HepG2 (cell line): ENCODE data around the gene PARP8. TPM values are rescaled to one million over a fixed set of nuclear protein-coding genes. Genes with fewer than 3 reads are reported as not detected.

Source experiments
- ATAC-seq: fragments of 200-7000 bp; cut with Tn5 transposase; 3 replicates; pipeline ENCODE4 v1.9.1; 2020; ENCODE audit warnings: mild to moderate bottlenecking, moderate library complexity
- BruUV-seq: library from RNA; stranded (reverse); fragments of 400-500 nt; replicated peaks from 2 replicates; lab custom pipeline; 2021; lab: Mats Ljungman, UMichigan
- CTCF ChIA-PET: fragments of 300-600 bp; formaldehyde crosslinking; extraction: SDS; loops from one replicate; lab custom pipeline; 2021; ENCODE audit warnings: low total read pairs, inconsistent platforms, low intra/inter-chr PET ratio; lab: Yijun Ruan, JAX
- POLR2A ChIA-PET: fragments of 350-600 bp; sonication (Branson Sonifier 250); formaldehyde crosslinking; loops from one replicate; lab custom pipeline; 2020; ENCODE audit warnings: antibody characterized with exemption, inconsistent platforms; lab: Yijun Ruan, JAX
- DNase-seq: peaks from one replicate; pipeline ENCODE4 v3.0.0-alpha.2; 2015; ENCODE audit warnings: low spot score
- FAIRE-seq: peaks from 3 replicates; lab custom pipeline; 2011; peaks lifted over from hg19 to GRCh38; lab: Jason Lieb, UNC
- H2AFZ ChIP-seq: one replicate; pipeline ENCODE4 v1.6.1; 2011; ENCODE audit warnings: low read length, inconsistent platforms
- H3K27ac ChIP-seq: fragments of 300-600 bp; 3 replicates; pipeline ENCODE4 v1.8.0; 2011; ENCODE audit warnings: mixed run types, mild to moderate bottlenecking, mixed read lengths, low read length, inconsistent platforms; ENCODE audit not compliant: insufficient read depth; ENCODE audit errors: extremely low read length
- H3K27me3 ChIP-seq, 2 experiments: fragments of 200-600 bp in 1 of 2; 2 replicates in 1 of 2; 3 replicates in 1 of 2; pipeline versions ENCODE4 v1.6.0 to v1.8.0; 2011; ENCODE audit warnings: low read length in 2 of 2, mild to moderate bottlenecking in 2 of 2, moderate library complexity in 2 of 2, inconsistent platforms in 1 of 2; ENCODE audit not compliant: insufficient read depth in 2 of 2, control insufficient read depth in 1 of 2
- H3K36me3 ChIP-seq, 2 experiments: fragments of 200-600 bp in 1 of 2; replicated peaks in 1 of 2; 2 replicates in 1 of 2; 3 replicates in 1 of 2; pipeline versions ENCODE4 v1.5.1 to v1.8.0; 2011; ENCODE audit warnings: low read length in 2 of 2, inconsistent platforms in 1 of 2; ENCODE audit not compliant: insufficient read depth in 2 of 2, control insufficient read depth in 1 of 2
- H3K4me1 ChIP-seq: 2 replicates; pipeline ENCODE4 v1.5.1; 2012; ENCODE audit warnings: low read length, inconsistent platforms; ENCODE audit not compliant: insufficient read depth
- H3K4me2 ChIP-seq: 2 replicates; pipeline ENCODE4 v1.6.0; 2011; ENCODE audit warnings: low read depth, low read length, inconsistent platforms
- H3K4me3 ChIP-seq, 3 experiments: fragments of 200-600 bp in 1 of 3; sonication (generic), shearing (Covaris generic) in 1 of 3; replicated peaks in 1 of 3; 2 replicates each; pipeline ENCODE4 v1.5.1; 2011 to 2016; ENCODE audit warnings: low read length in 3 of 3, inconsistent platforms in 2 of 3, low read depth in 2 of 3, mild to moderate bottlenecking in 2 of 3, control low read depth in 1 of 3, mixed read lengths in 1 of 3; ENCODE audit not compliant: insufficient read depth in 1 of 3
- H3K79me2 ChIP-seq: one replicate; pipeline ENCODE4 v1.6.1; 2011; ENCODE audit warnings: low read length, inconsistent platforms; ENCODE audit not compliant: insufficient read depth
- H3K9ac ChIP-seq: 2 replicates; pipeline ENCODE4 v1.6.0; 2011; ENCODE audit warnings: mild to moderate bottlenecking, low read depth, low read length, inconsistent platforms; ENCODE audit not compliant: insufficient read depth
- H3K9me3 ChIP-seq: 2 replicates; pipeline ENCODE4 v1.5.1; 2012; ENCODE audit warnings: mild to moderate bottlenecking, low read length
- H4K20me1 ChIP-seq: 2 replicates; pipeline ENCODE4 v1.6.0; 2011; ENCODE audit warnings: inconsistent platforms, mild to moderate bottlenecking, low read length, moderate library complexity; ENCODE audit not compliant: insufficient read depth
- ATF5 ChIP-seq: sonication (generic); formaldehyde crosslinking; IDR thresholded peaks from 2 replicates; pipeline ENCODE4 v1.4.0; 2020; ENCODE audit warnings: mild to moderate bottlenecking, low read depth, missing genetic modification reagents
- ATM ChIP-seq: fragments of 450-650 bp; IDR thresholded peaks from 2 replicates; pipeline ENCODE4 v1.7.1; 2017; ENCODE audit warnings: mild to moderate bottlenecking, borderline replicate concordance
- CBX2 ChIP-seq, 2 experiments: fragments of 200-600 bp in 1 of 2; sonication (generic); formaldehyde crosslinking in 1 of 2; IDR thresholded peaks; 2 replicates each; pipeline versions ENCODE4 v1.7.0 to v1.8.1; 2018 to 2022; ENCODE audit warnings: low read depth in 2 of 2, low read length in 1 of 2, mild to moderate bottlenecking in 1 of 2, missing genetic modification reagents in 1 of 2
- CCDC6 ChIP-seq: sonication (generic); formaldehyde crosslinking; IDR thresholded peaks from 2 replicates; pipeline ENCODE4 v1.8.1; 2022; ENCODE audit warnings: mild to moderate bottlenecking, missing genetic modification reagents, moderate library complexity
- EED ChIP-seq: sonication (generic); formaldehyde crosslinking; IDR thresholded peaks from 2 replicates; pipeline ENCODE4 v1.5.0; 2020; ENCODE audit warnings: mild to moderate bottlenecking, missing genetic modification reagents
- ETV5 ChIP-seq: IDR thresholded peaks from 2 replicates; pipeline ENCODE4 v1.6.1; 2018; ENCODE audit warnings: missing biosample characterization, missing genetic modification reagents, inconsistent platforms, borderline replicate concordance
- IKZF5 ChIP-seq: IDR thresholded peaks from 2 replicates; pipeline ENCODE4 v1.6.1; 2018; ENCODE audit warnings: missing genetic modification reagents, mild to moderate bottlenecking, missing compliant biosample characterization
- POLR2A ChIP-seq, 2 experiments: IDR thresholded peaks; 2 replicates each; pipeline ENCODE4 v1.6.1; 2011; ENCODE audit warnings: low read depth in 2 of 2, low read length in 2 of 2, mild to moderate bottlenecking in 1 of 2, moderate library complexity in 1 of 2; ENCODE audit not compliant: insufficient read depth in 1 of 2
- RNF219 ChIP-seq: sonication (generic); formaldehyde crosslinking; IDR thresholded peaks from 2 replicates; pipeline ENCODE4 v1.5.0; 2020; ENCODE audit warnings: mild to moderate bottlenecking, missing genetic modification reagents
- SRSF4 ChIP-seq: fragments of 200-400 bp; formaldehyde crosslinking; IDR thresholded peaks from one replicate; pipeline ENCODE4 v1.6.1; 2018; ENCODE audit warnings: mild to moderate bottlenecking, low read depth, low read length, moderate library complexity; ENCODE audit not compliant: poor library complexity, severe bottlenecking
- TARDBP ChIP-seq: sonication (generic); formaldehyde crosslinking; IDR thresholded peaks from 2 replicates; pipeline ENCODE4 v1.8.0; 2022; ENCODE audit warnings: mild to moderate bottlenecking, missing genetic modification reagents
- ZNF251 ChIP-seq: sonication (generic); formaldehyde crosslinking; IDR thresholded peaks from 2 replicates; pipeline ENCODE4 v1.9.0; 2021; ENCODE audit warnings: mild to moderate bottlenecking, missing genetic modification reagents
- ZNF253 ChIP-seq: sonication (generic); formaldehyde crosslinking; IDR thresholded peaks from 2 replicates; pipeline ENCODE4 v1.8.0; 2022; ENCODE audit warnings: mild to moderate bottlenecking, missing genetic modification reagents, borderline replicate concordance
- ZNF296 ChIP-seq: sonication (generic); formaldehyde crosslinking; conservative IDR thresholded peaks from 2 replicates; pipeline ENCODE4 v1.5.0; 2020; ENCODE audit warnings: mild to moderate bottlenecking, missing genetic modification reagents
- ZNF317 ChIP-seq: sonication (generic); formaldehyde crosslinking; IDR thresholded peaks from 2 replicates; pipeline ENCODE4 v1.5.0; 2020; ENCODE audit warnings: mild to moderate bottlenecking, missing genetic modification reagents
- ZNF460 ChIP-seq: sonication (generic); formaldehyde crosslinking; IDR thresholded peaks from 2 replicates; pipeline ENCODE4 v1.5.1; 2020; ENCODE audit warnings: missing genetic modification reagents, mild to moderate bottlenecking, borderline replicate concordance
- ZNF691 ChIP-seq: sonication (generic); formaldehyde crosslinking; IDR thresholded peaks from 2 replicates; pipeline ENCODE4 v1.4.0; 2020; ENCODE audit warnings: missing genetic modification reagents, low read depth, mild to moderate bottlenecking, borderline replicate concordance
- ZNF850 ChIP-seq: sonication (generic); formaldehyde crosslinking; conservative IDR thresholded peaks from 2 replicates; pipeline ENCODE4 v1.9.0; 2021; ENCODE audit warnings: mild to moderate bottlenecking, missing genetic modification reagents
- WGBS: methylation state at CpG from one replicate; pipeline ENCODE4 v1.1.6; 2017; ENCODE audit warnings: low lambda C conversion rate; 5-methylcytosine and 5-hydroxymethylcytosine counted together
- in situ Hi-C: cut with HindIII; loops from 2 replicates; pipeline ENCODE4 v1.10.0; 2017; ENCODE audit warnings: low pct_unique_long_range_greater_than_20kb; ENCODE audit not compliant: extremely low pct_ligation_motif_present
- intact Hi-C: fragments of 100-400 bp; cut with micrococcal nuclease; formaldehyde crosslinking; loops from one replicate; pipeline ENCODE4 v1.10.0; 2022; ENCODE audit not compliant: unreplicated experiment
- polyA plus RNA-seq, 8 experiments: library from polyadenylated mRNA; depleted of rRNA in 3 of 8; stranded (reverse) in 7 of 8; unstranded in 1 of 8; fragments of >200 nt; fragmentation: Illumina TruSeq in 4 of 8; extraction: Trizol in 4 of 8; gene quantifications; 2 replicates each; pipeline versions ENCODE4 v1.2.1 to v1.2.3, GENCODE V29; 2011 to 2016; ENCODE audit warnings: low read depth in 4 of 8, missing spikeins in 1 of 8, mixed read lengths in 1 of 8; ENCODE audit not compliant: insufficient read depth in 1 of 8
- total RNA-seq, 5 experiments: library from RNA; depleted of rRNA; stranded (reverse); fragments of >200 nt; fragmentation: Illumina TruSeq; extraction: Trizol; gene quantifications; 2 replicates each; pipeline ENCODE4 v1.2.3, GENCODE V29; 2016; ENCODE audit warnings: low read depth in 1 of 5

The PARP8 gene
- total and polyA plus RNA-seq, 2 of the 13 experiments (the other 11 are each of a cell fraction or from before 2014, with no cell fraction given), result 0.11 to 0.29 TPM

- TF ChIP-seq ZNF691 (CRISPR knock-in tag) (no peak), SRSF4 (no peak), EED (CRISPR knock-in tag) (no peak), ATF5 (CRISPR knock-in tag) (no peak), IKZF5 (CRISPR knock-in tag) (no peak), ATM (no peak), POLR2A (IDR thresholded peaks at IDR 0.05; ENCODE audit: insufficient read depth in 1 of 2, low read depth in 2 of 2, low read length in 2 of 2) (no peak)
Measured at GRCh38 chr5:50715001-50715400, 48.6 kb downstream of the PARP8 start (continued).

- H3K27me3 ChIP-seq, result no peaks in the 10 kb centered on the region; a peak in 1 of 5 replicates
- no peaks in the 10 kb centered on the region for H3K36me3 ChIP-seq
- TF ChIP-seq CBX2 (IDR thresholded peaks at IDR 0.05; ENCODE audit: low read depth, low read length) (no peak), CBX2 (CRISPR knock-in tag; IDR thresholded peaks at IDR 0.05; ENCODE audit: low read depth) (no peak), ZNF296 (CRISPR knock-in tag) (no peak), RNF219 (CRISPR knock-in tag) (no peak), ETV5 (CRISPR knock-in tag) (no peak), CCDC6 (no peak), ZNF251 (CRISPR knock-in tag) (no peak), ZNF460 (no peak), ZNF850 (CRISPR knock-in tag) (no peak), ZNF317 (CRISPR knock-in tag) (no peak), ZNF253 (CRISPR knock-in tag) (no peak), TARDBP (CRISPR knock-in tag) (no peak)
- H3K4me1 ChIP-seq, result no peaks in the 10 kb centered on the region
- no peak overlapping the region for H3K27ac ChIP-seq
- no peak overlapping the region for H3K4me3 ChIP-seq
- no peak overlapping the region for H3K9ac ChIP-seq
- WGBS, result 74% methylated on average over 2 of the region's 2 CpGs
- no TSS peak for BruUV-seq
- DNase-seq (no peak), FAIRE-seq (no peak), ATAC-seq (no peak)
- no peaks in the 10 kb centered on the region for H3K79me2 ChIP-seq
- in situ Hi-C loops, result no loop called here
- no peaks in the 10 kb centered on the region for H4K20me1 ChIP-seq
- no peaks in the 10 kb centered on the region for H3K9me3 ChIP-seq
- no peak overlapping the region for H2AFZ ChIP-seq
- no peak overlapping the region for H3K4me2 ChIP-seq
- CTCF ChIA-PET, result no interaction called here
- POLR2A ChIA-PET, result no interaction called here
- intact Hi-C loops, result no loop called here
Measured at GRCh38 chr5:50716134-50716533, 49.7 kb downstream of the PARP8 start.
